KMS-11 (cell line): ENCODE data around the gene NELL1.

Experiments
- H2AFZ ChIP-seq: fragments of 200-600 bp; sonication (generic); 2 replicates; pipeline ENCODE4 v1.6.1; 2016; ENCODE audit warnings: antibody characterized with exemption, mixed run types, low read depth
- H3K27ac ChIP-seq: fragments of 200-600 bp; sonication (generic); 2 replicates; pipeline ENCODE4 v1.6.1; 2016; ENCODE audit warnings: mild to moderate bottlenecking, mixed run types
- H3K27me3 ChIP-seq: fragments of 200-600 bp; sonication (generic); 2 replicates; pipeline ENCODE4 v1.6.1; 2017; ENCODE audit warnings: mild to moderate bottlenecking, low read depth, mixed run types, moderate library complexity; ENCODE audit not compliant: insufficient read depth
- H3K36me3 ChIP-seq: fragments of 200-600 bp; sonication (generic); 2 replicates; pipeline ENCODE4 v1.6.1; 2017; ENCODE audit warnings: mild to moderate bottlenecking, mixed run types; ENCODE audit not compliant: insufficient read depth
- H3K4me1 ChIP-seq: fragments of 200-600 bp; sonication (generic); 2 replicates; pipeline ENCODE4 v1.6.1; 2016; ENCODE audit warnings: mild to moderate bottlenecking, low read depth, mixed run types; ENCODE audit not compliant: poor library complexity, severe bottlenecking
- H3K4me2 ChIP-seq: fragments of 200-600 bp; sonication (generic); 2 replicates; pipeline ENCODE4 v1.7.0; 2016; ENCODE audit warnings: mild to moderate bottlenecking, mixed run types
- H3K4me3 ChIP-seq: fragments of 200-600 bp; sonication (generic); IDR thresholded peaks from 2 replicates; pipeline ENCODE4 v1.6.1; 2017; ENCODE audit warnings: low read depth, low read length, mixed read lengths; ENCODE audit not compliant: insufficient read depth
- H3K79me2 ChIP-seq: fragments of 200-600 bp; sonication (generic); 2 replicates; pipeline ENCODE4 v1.6.1; 2016; ENCODE audit warnings: low read depth, mixed run types; ENCODE audit not compliant: insufficient read depth
- H3K9ac ChIP-seq: fragments of 200-600 bp; sonication (generic); 2 replicates; pipeline ENCODE4 v1.6.1; 2016; ENCODE audit warnings: mild to moderate bottlenecking, mixed run types
- H4K20me1 ChIP-seq: fragments of 200-600 bp; sonication (generic); 2 replicates; pipeline ENCODE4 v1.6.1; 2016; ENCODE audit warnings: mild to moderate bottlenecking, mixed run types; ENCODE audit not compliant: insufficient read depth
- TF ChIP-seq, protein P1 (sequence below): fragments of 200-600 bp; sonication (generic); conservative IDR thresholded peaks from 2 replicates; pipeline ENCODE4 v1.6.1; 2017; ENCODE audit warnings: low read depth, mild to moderate bottlenecking, antibody characterized with exemption, low read length, moderate library complexity, mixed read lengths

Gene NELL1

DNA sequence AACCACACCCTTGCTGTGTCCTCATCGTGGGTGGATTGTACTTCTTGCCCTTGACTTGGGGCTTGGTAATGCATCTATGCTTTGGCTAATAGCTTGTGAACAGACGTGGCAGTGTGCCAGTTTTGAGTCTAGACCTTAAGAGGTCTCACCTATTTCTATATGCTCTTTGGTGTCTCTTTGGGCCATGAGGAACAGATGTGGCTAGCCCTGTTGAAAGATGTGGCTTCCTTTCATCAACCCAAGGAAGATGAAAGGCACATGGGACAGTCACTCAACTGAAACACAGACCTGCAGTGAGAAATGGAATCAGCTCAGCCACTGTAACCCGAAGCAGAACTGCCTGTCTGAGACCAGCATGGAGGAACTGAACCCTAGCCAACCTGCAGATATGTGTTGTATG is 7.9 kb upstream of the NELL1 start:
- Histone ChIP-seq H3K4me2 (no peak overlapping the region), H3K4me3 (no peak overlapping the region), H4K20me1 (no peaks in the 10 kb centered on the region), H3K79me2 (no peaks in the 10 kb centered on the region), H3K9ac (no peak overlapping the region), H3K4me1 (no peaks in the 10 kb centered on the region), H2AFZ (no peak overlapping the region), H3K27ac (no peak overlapping the region), H3K36me3 (no peaks in the 10 kb centered on the region), H3K27me3 (no peaks in the 10 kb centered on the region)
- TF ChIP-seq, protein P1, sequence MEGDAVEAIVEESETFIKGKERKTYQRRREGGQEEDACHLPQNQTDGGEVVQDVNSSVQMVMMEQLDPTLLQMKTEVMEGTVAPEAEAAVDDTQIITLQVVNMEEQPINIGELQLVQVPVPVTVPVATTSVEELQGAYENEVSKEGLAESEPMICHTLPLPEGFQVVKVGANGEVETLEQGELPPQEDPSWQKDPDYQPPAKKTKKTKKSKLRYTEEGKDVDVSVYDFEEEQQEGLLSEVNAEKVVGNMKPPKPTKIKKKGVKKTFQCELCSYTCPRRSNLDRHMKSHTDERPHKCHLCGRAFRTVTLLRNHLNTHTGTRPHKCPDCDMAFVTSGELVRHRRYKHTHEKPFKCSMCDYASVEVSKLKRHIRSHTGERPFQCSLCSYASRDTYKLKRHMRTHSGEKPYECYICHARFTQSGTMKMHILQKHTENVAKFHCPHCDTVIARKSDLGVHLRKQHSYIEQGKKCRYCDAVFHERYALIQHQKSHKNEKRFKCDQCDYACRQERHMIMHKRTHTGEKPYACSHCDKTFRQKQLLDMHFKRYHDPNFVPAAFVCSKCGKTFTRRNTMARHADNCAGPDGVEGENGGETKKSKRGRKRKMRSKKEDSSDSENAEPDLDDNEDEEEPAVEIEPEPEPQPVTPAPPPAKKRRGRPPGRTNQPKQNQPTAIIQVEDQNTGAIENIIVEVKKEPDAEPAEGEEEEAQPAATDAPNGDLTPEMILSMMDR: no peak

DNA sequence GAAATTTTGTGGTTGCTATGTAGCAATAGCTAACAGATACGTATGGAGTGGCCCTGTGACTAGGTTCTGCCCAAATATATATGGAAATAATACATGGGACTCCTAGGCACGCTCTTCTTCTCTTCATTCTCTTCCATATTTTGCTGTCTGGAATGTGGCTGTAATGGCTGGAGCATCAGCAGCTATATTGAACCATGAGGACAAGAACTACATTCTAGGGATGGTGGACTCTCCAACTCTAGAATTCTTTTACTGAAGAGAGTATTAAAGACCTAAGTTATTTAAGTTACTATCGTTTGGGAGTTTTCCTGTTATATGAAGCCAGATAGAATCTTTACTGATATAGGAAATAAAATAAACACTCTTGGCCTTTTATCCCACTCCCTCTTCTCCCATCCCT is 7.5 kb upstream of the NELL1 start:
- Histone ChIP-seq H3K36me3 (no peaks in the 10 kb centered on the region), H3K4me3 (no peak overlapping the region), H2AFZ (no peak overlapping the region), H3K4me1 (no peaks in the 10 kb centered on the region), H4K20me1 (no peaks in the 10 kb centered on the region), H3K9ac (no peak overlapping the region), H3K27me3 (no peaks in the 10 kb centered on the region), H3K27ac (no peak overlapping the region), H3K79me2 (no peaks in the 10 kb centered on the region), H3K4me2 (no peak overlapping the region)
- TF ChIP-seq, protein P1: no peak

DNA sequence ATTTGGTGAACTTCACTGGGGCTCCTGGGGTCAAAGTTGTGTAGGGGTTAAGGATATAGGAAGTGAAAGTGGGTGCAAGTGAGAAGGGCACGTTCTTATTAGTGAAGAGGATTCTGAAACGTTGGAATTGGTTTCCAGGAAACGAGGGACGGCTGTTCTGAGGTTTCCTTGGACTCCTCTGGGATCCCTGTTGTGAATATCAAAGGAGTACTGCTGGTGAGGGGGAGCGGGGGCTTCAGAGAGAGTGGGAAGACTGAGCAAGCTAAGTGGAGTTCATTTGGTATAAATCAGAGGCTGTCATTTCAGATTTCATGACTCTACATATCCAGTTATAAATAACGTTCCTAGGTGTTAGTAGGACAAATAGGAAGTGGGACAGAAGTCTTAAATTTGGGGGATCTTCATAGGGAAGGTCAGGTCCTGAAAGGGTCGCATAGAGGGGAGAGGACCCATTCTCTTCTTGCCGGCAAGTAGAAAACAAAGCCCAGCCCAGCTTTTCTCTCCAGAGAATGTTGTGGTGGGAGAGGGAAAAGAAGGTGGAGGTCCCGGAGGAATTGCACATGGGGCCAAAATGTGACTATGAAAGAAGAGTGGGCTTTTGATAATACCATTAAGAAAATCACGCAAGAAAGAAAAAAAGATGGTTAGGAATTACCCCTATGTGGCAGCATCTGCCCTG is 1.1 kb upstream of the NELL1 start:
- Histone ChIP-seq H3K27me3 (no peaks in the 10 kb centered on the region), H3K27ac (no peak overlapping the region), H3K79me2 (no peaks in the 10 kb centered on the region), H4K20me1 (no peaks in the 10 kb centered on the region), H3K4me3 (no peak overlapping the region), H3K4me2 (no peak overlapping the region), H3K4me1 (no peaks in the 10 kb centered on the region), H3K9ac (no peak overlapping the region), H2AFZ (no peak overlapping the region), H3K36me3 (no peaks in the 10 kb centered on the region)
- TF ChIP-seq, protein P1: no peak

DNA sequence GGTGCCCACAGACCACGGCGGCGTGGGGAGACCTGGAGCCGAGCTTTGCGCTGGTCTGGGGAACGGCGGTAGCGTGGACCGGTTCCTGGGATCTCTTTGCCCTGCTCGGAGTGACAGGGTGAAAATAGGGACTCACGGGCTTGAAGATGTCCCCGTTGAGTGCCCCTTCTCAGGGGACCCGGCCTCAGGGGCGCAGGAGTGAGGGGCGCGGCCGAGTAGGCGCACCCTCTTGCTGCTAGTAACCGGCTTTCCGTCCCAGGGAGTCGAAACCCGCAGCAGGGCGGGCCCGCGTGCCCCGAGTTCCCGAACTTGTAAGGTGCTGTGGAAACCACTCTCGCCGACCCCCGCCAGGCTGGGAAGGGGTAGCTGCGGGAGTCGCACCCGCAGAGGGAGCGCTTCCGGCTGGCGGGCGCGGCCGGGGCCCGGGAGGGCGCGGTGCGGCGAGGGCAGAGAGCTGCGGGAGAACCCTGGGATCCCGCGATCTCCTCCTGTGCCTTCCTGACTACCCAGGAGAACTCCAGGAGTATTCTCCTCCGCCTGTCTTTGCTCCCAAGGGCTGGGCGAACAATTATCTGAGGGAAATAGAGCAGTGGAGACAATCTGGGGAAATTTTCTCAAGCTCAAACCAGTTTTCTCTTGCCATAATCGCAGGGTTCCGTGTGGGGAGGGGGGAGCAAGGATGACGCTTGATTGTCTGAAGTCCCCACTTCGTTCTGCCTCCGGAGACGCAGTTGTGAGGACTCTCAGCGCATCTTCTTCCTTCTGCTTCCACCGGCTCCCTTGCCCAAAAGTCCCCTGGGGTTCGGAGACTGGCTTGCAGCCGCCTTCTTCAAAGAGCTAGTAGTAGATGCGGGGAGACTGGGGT is 666 bp downstream of the NELL1 start:
- H3K27me3 ChIP-seq: no peaks in the 10 kb centered on the region
- H3K79me2 ChIP-seq: no peaks in the 10 kb centered on the region
- no peaks in the 10 kb centered on the region for H4K20me1 ChIP-seq
- no peaks in the 10 kb centered on the region for H3K4me1 ChIP-seq
- TF ChIP-seq, protein P1: no peak
- H2AFZ ChIP-seq: peak overlapping the region; percentile 10; the same call in 1 of the 2 replicates
- no peaks in the 10 kb centered on the region for H3K36me3 ChIP-seq
- no peak overlapping the region for H3K4me3 ChIP-seq
- H3K4me2 ChIP-seq: no peak overlapping the region
- H3K27ac ChIP-seq: no peak overlapping the region
- H3K9ac ChIP-seq: no peak overlapping the region
